Stimulated activated CD4-positive, alpha-beta T cell treated with anti-CD3 and anti-CD28 coated beads, Interleukin-12 subunit alpha, Interleukin-12 subunit beta, amount 100 ng/mL, for 4 hours (primary cell): Measurements from ENCODE around the gene ULK3.

Source experiments
- DNase-seq: peaks from one replicate; pipeline ENCODE4 v3.0.0-alpha.2; 2020

Gene ULK3

GRCh38 chr15:74798388-74799254, 44.3 kb downstream of the ULK3 start:
- no peak for DNase-seq

GRCh38 chr15:74795966-74796625, 46.9 kb downstream of the ULK3 start:
- DNase-seq, result no peak

GRCh38 chr15:74794970-74795349, 48.0 kb downstream of the ULK3 start:
- DNase-seq, result no peak

GRCh38 chr15:74794248-74794969, 48.5 kb downstream of the ULK3 start:
- DNase-seq, result no peak

GRCh38 chr15:74793135-74794028, 49.6 kb downstream of the ULK3 start:
- DNase-seq, result peak; percentile 65

GRCh38 chr15:74792227-74793016, 50.5 kb downstream of the ULK3 start:
- DNase-seq, result no peak

- no peak for DNase-seq
Measured at GRCh38 chr15:74791667-74792066, 51.3 kb downstream of the ULK3 start.

- no peak for DNase-seq
Measured at GRCh38 chr15:74791007-74791406, 51.9 kb downstream of the ULK3 start.

- DNase-seq, result no peak
Measured at GRCh38 chr15:74790080-74790916, 52.7 kb downstream of the ULK3 start.

GRCh38 chr15:74789741-74790079, 53.2 kb downstream of the ULK3 start:
- no peak for DNase-seq

GRCh38 chr15:74789171-74789631, 53.8 kb downstream of the ULK3 start:
- DNase-seq, result no peak

- no peak for DNase-seq
Measured at GRCh38 chr15:74788683-74789151, 54.2 kb downstream of the ULK3 start.

GRCh38 chr15:74788042-74788682, 54.8 kb downstream of the ULK3 start:
- DNase-seq, result no peak

- DNase-seq, result peak; percentile 85
Measured at GRCh38 chr15:74787251-74788041, 55.5 kb downstream of the ULK3 start.

GRCh38 chr15:74786551-74787165, 56.3 kb downstream of the ULK3 start:
- DNase-seq, result no peak
